ENCODE measurements around the gene CHN2.

Gene CHN2

GRCh38 chr7:29444267-29444666 is 249.7 kb downstream of the CHN2 start:
- DNase-seq = no peak

GRCh38 chr7:29445736-29446135 is 251.2 kb downstream of the CHN2 start:
- DNase-seq = no peak

GRCh38 chr7:29447828-29448227 is 253.3 kb downstream of the CHN2 start:
- DNase-seq = no peak

- DNase-seq = no peak
Measured at GRCh38 chr7:29449569-29450260, 255.1 kb downstream of the CHN2 start.

- DNase-seq = no peak
Measured at GRCh38 chr7:29453021-29453420, 258.4 kb downstream of the CHN2 start.

- DNase-seq = no peak
Measured at GRCh38 chr7:29454464-29454863, 259.9 kb downstream of the CHN2 start.

- no peak for DNase-seq
Measured at GRCh38 chr7:29454899-29455451, 260.4 kb downstream of the CHN2 start.

GRCh38 chr7:29457141-29457561 is 262.6 kb downstream of the CHN2 start:
- no peak for DNase-seq

- no peak for DNase-seq
Measured at GRCh38 chr7:29457565-29458011, 263.0 kb downstream of the CHN2 start.

- no peak for DNase-seq
Measured at GRCh38 chr7:29458933-29459332, 264.4 kb downstream of the CHN2 start.

GRCh38 chr7:29459589-29459988 is 265.0 kb downstream of the CHN2 start:
- no peak for DNase-seq

GRCh38 chr7:29461996-29462395 is 267.4 kb downstream of the CHN2 start:
- DNase-seq = no peak

- DNase-seq = no peak
Measured at GRCh38 chr7:29463504-29464158, 269.1 kb downstream of the CHN2 start.

GRCh38 chr7:29464753-29465152 is 270.2 kb downstream of the CHN2 start:
- no peak for DNase-seq

GRCh38 chr7:29467193-29467926 is 272.8 kb downstream of the CHN2 start:
- no peak for DNase-seq

GRCh38 chr7:29468196-29468595 is 273.6 kb downstream of the CHN2 start:
- no peak for DNase-seq

- no peak for DNase-seq
Measured at GRCh38 chr7:29469281-29469680, 274.7 kb downstream of the CHN2 start.

GRCh38 chr7:29469976-29470557 is 275.5 kb downstream of the CHN2 start:
- DNase-seq = no peak

GRCh38 chr7:29471444-29472138 is 277.0 kb downstream of the CHN2 start:
- DNase-seq = no peak

GRCh38 chr7:29476916-29477315 is 282.3 kb downstream of the CHN2 start:
- no peak for DNase-seq

- DNase-seq = no peak
Measured at GRCh38 chr7:29478226-29478625, 283.7 kb downstream of the CHN2 start.

GRCh38 chr7:29478687-29479240 is 284.2 kb downstream of the CHN2 start:
- DNase-seq = no peak
